Uterus (tissue), 4 donors: Measurements from ENCODE around the gene LEPR. TPM values are rescaled to one million over a fixed set of nuclear protein-coding genes. Genes with fewer than 3 reads are reported as not detected.

Experiments
- DNase-seq, 2 donors: peaks; one replicate each; pipeline ENCODE4 v3.0.0-alpha.2; 2019 to 2020
- H3K27ac ChIP-seq, 2 donors: fragments of 200-600 bp; sonication (generic); 1 replicate in 1 of 2; 2 replicates in 1 of 2; pipeline ENCODE4 v1.5.1; 2016 to 2018
- H3K27me3 ChIP-seq, 2 donors: fragments of 200-600 bp; sonication (generic); one replicate each; pipeline ENCODE4 v1.5.1; 2018 to 2019; ENCODE audit warnings: control low read depth in 1 of 2
- H3K36me3 ChIP-seq, 2 donors: fragments of 200-600 bp; sonication (generic); one replicate each; pipeline ENCODE4 v1.5.1; 2019; ENCODE audit warnings: control low read depth in 1 of 2
- H3K4me1 ChIP-seq, 2 donors: fragments of 200-600 bp; sonication (generic); one replicate each; pipeline ENCODE4 v1.5.1; 2018 to 2019; ENCODE audit warnings: control low read depth in 1 of 2
- H3K4me3 ChIP-seq, 2 donors: fragments of 200-600 bp; sonication (generic); 1 replicate in 1 of 2; 2 replicates in 1 of 2; pipeline ENCODE4 v1.5.1; 2018 to 2019; ENCODE audit warnings: mild to moderate bottlenecking in 1 of 2
- H3K9me3 ChIP-seq, 2 donors: fragments of 200-600 bp; sonication (generic); one replicate each; pipeline ENCODE4 v1.5.1; 2019; ENCODE audit warnings: control low read depth in 1 of 2
- POLR2A ChIP-seq, 2 donors: fragments of 450-650 bp; IDR thresholded peaks; one replicate each; pipeline ENCODE4 v1.6.1; 2016; ENCODE audit warnings: antibody characterized with exemption in 2 of 2, mild to moderate bottlenecking in 1 of 2, moderate library complexity in 1 of 2
- intact Hi-C: fragments of 100-400 bp; cut with DNase I; formaldehyde crosslinking; loops from one replicate; pipeline ENCODE4 v1.15.1; 2023; ENCODE audit warnings: low total_unique reads
- total RNA-seq, 4 donors: library from RNA; depleted of rRNA in 3 of 4; stranded (reverse); fragments of >200 nt in 3 of 4; gene quantifications; one replicate each; pipeline versions ENCODE4 v1.1.0 to v1.2.4, GENCODE V29; 2014 to 2023
- TF ChIP-seq, protein P1 (sequence below), 4 experiments: fragments of 200-600 bp in 2 of 4; fragments of 450-650 bp in 2 of 4; sonication (generic) in 2 of 4; IDR thresholded peaks; one replicate each; pipeline ENCODE4 v1.5.1; 2016 to 2019; ENCODE audit warnings: antibody characterized with exemption in 4 of 4, mild to moderate bottlenecking in 2 of 4, moderate library complexity in 1 of 4
- donor health status: DM: yes; HTN: yes; CAD: no.

The LEPR gene
- total RNA-seq, 4 donors from 2014 or later, result 55.0 to 87.0 (median 57.9) TPM

DNA sequence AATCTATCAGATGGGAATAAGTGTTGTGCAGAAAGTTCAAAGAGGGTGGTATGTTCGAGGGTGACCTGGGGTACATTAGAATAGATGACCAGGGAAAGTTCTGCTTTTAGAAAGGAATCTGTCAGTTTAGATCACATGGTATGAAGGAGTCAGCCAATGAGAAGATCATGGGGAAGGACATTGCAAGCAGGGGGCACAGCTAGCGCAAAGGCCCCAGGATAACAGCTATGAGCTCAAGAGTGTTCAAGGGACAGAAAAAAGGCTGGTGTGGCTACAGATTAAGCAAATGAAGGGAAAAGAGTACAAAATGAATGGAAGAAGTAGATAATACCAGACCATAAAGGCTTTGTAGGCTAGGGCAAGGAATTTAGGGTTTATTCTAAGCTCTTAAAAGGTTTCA is 8.6 kb downstream of the LEPR start:
- intact Hi-C loops, result no loop called here
- no peak for DNase-seq
- Histone ChIP-seq H3K36me3 (no peaks in the 10 kb centered on the region), H3K4me3 (no peak overlapping the region), H3K27ac (peak overlapping the region; percentile 47 to 62), H3K27me3 (no peaks in the 10 kb centered on the region), H3K9me3 (no peaks in the 10 kb centered on the region), H3K4me1 (no peaks in the 10 kb centered on the region)
- TF ChIP-seq, protein P1, sequence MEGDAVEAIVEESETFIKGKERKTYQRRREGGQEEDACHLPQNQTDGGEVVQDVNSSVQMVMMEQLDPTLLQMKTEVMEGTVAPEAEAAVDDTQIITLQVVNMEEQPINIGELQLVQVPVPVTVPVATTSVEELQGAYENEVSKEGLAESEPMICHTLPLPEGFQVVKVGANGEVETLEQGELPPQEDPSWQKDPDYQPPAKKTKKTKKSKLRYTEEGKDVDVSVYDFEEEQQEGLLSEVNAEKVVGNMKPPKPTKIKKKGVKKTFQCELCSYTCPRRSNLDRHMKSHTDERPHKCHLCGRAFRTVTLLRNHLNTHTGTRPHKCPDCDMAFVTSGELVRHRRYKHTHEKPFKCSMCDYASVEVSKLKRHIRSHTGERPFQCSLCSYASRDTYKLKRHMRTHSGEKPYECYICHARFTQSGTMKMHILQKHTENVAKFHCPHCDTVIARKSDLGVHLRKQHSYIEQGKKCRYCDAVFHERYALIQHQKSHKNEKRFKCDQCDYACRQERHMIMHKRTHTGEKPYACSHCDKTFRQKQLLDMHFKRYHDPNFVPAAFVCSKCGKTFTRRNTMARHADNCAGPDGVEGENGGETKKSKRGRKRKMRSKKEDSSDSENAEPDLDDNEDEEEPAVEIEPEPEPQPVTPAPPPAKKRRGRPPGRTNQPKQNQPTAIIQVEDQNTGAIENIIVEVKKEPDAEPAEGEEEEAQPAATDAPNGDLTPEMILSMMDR (IDR thresholded peaks at IDR 0.05), result no peak
- no peak for TF ChIP-seq POLR2A (IDR thresholded peaks at IDR 0.05)

GRCh38 chr1:65429806-65430205 is 9.3 kb downstream of the LEPR start:
- DNase-seq, result no peak

DNA sequence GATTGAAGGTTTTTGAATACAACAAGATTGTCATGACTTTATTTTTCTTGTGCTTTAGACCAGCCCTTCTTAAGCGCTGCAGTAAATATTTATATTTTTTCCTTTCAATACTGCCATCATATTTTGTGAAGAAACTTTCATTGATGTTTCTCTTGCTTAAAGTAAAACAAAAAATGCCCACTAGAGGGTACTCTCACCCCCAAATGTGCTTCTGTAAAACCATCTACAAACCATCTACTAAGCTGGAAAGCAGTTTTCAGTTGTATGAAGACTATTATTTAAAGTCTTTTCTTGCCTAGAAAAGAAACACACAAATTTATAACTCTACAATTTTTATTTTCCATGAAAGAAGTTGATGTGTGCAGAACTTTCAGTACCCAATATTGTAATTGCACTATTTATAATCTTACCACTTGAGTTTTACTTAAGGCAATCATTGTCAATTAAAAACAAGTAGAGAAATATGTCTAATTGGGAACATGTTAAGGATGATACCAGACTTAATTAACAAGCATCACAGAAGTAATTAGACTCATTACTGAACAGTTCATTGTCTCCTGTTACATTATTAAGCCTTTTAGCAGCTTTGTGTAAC is 10.7 kb downstream of the LEPR start:
- TF ChIP-seq, protein P1 (IDR thresholded peaks at IDR 0.05), result peak; percentile 48 to 57 (median 56)
- TF ChIP-seq POLR2A (IDR thresholded peaks at IDR 0.05), result no peak
- Histone ChIP-seq H3K27me3 (no peaks in the 10 kb centered on the region), H3K36me3 (no peaks in the 10 kb centered on the region), H3K9me3 (no peaks in the 10 kb centered on the region), H3K4me3 (no peak overlapping the region), H3K27ac (peak overlapping the region; percentile 47 to 62), H3K4me1 (no peaks in the 10 kb centered on the region)
- intact Hi-C loops, result no loop called here
- no peak for DNase-seq

More at GRCh38 chr1:65429806-65430205, 9.3 kb downstream of the LEPR start:
- Histone ChIP-seq H3K27ac (peak overlapping the region; percentile 47 to 62), H3K4me1 (no peaks in the 10 kb centered on the region), H3K4me3 (no peak overlapping the region), H3K27me3 (no peaks in the 10 kb centered on the region), H3K36me3 (no peaks in the 10 kb centered on the region), H3K9me3 (no peaks in the 10 kb centered on the region)
- TF ChIP-seq, protein P1 (IDR thresholded peaks at IDR 0.05), result no peak
- no peak for TF ChIP-seq POLR2A (IDR thresholded peaks at IDR 0.05)
- intact Hi-C loops, result no loop called here

DNA sequence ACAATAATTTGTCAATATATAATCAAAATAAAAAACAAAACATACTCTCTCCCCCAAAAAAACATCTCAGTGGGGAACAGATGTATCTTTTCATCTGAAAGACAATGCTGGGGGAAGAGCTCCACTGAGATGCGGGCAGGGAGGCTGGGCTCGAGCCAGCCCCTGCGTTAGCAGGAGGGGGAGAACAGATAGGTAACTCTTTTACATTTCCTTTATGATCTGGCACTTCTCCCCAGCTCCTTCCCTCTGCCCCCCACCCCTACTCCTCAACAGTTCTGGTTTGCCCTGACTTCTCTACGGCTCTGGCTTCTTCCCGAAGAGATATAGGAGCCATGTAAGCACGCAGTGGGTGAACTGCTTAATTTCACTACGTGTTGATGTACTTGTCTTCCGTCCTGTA is 12.4 kb downstream of the LEPR start:
- intact Hi-C loops, result no loop called here
- H3K9me3 ChIP-seq, result no peaks in the 10 kb centered on the region
- no peak for DNase-seq
- H3K27ac ChIP-seq, result no peak overlapping the region
- no peaks in the 10 kb centered on the region for H3K4me1 ChIP-seq
- TF ChIP-seq, protein P1 (IDR thresholded peaks at IDR 0.05), result no peak
- no peak for TF ChIP-seq POLR2A (IDR thresholded peaks at IDR 0.05)
- no peak overlapping the region for H3K4me3 ChIP-seq
- no peaks in the 10 kb centered on the region for H3K36me3 ChIP-seq
- H3K27me3 ChIP-seq, result no peaks in the 10 kb centered on the region

- TF ChIP-seq POLR2A (IDR thresholded peaks at IDR 0.05), result no peak
- TF ChIP-seq, protein P1 (IDR thresholded peaks at IDR 0.05), result no peak
- Histone ChIP-seq H3K27me3 (no peaks in the 10 kb centered on the region), H3K4me3 (no peak overlapping the region), H3K9me3 (no peaks in the 10 kb centered on the region), H3K36me3 (no peaks in the 10 kb centered on the region), H3K27ac (no peak overlapping the region), H3K4me1 (no peaks in the 10 kb centered on the region)
- intact Hi-C loops, result no loop called here
- DNase-seq, result no peak
Measured at GRCh38 chr1:65434255-65434654, 13.8 kb downstream of the LEPR start.
